ENCODE measurements around the gene NCOA7.

- no peak for TF ChIP-seq CTCF (IDR thresholded peaks at IDR 0.05)
- TF ChIP-seq EZH2 (IDR thresholded peaks at IDR 0.05): no peak
- TF ChIP-seq EZH2phosphoT487 (IDR thresholded peaks at IDR 0.05): no peak
Observed at GRCh38 chr6:125944896-125945295, 154.1 kb downstream of the NCOA7 start.
